Measurements from ENCODE around the gene SND1.

The SND1 gene

GRCh38 chr7:127651556-127652332 is at the start of gene SND1:
TSS of gene SND1 (plus strand) at chr7:127652194. CDS start at chr7:127652374, 180 bp downstream.
- in situ Hi-C loops (cut with HindIII; ENCODE audit: low sequenced_read_pairs) = no loop called here

GRCh38 chr7:127608446-127608845 is 43.5 kb upstream of the SND1 start:
- in situ Hi-C loops (cut with HindIII; ENCODE audit: low sequenced_read_pairs) = no loop called here

- in situ Hi-C loops (cut with HindIII; ENCODE audit: low sequenced_read_pairs) = no loop called here
Measured at GRCh38 chr7:127609297-127609696, 42.7 kb upstream of the SND1 start.

GRCh38 chr7:127612263-127612662 is 39.7 kb upstream of the SND1 start:
- in situ Hi-C loops (cut with HindIII; ENCODE audit: low sequenced_read_pairs) = no loop called here

- in situ Hi-C loops (cut with HindIII; ENCODE audit: low sequenced_read_pairs) = no loop called here
Measured at GRCh38 chr7:127616724-127617123, 35.3 kb upstream of the SND1 start.

- in situ Hi-C loops (cut with HindIII; ENCODE audit: low sequenced_read_pairs) = no loop called here
Measured at GRCh38 chr7:127618042-127618441, 34.0 kb upstream of the SND1 start, which contains the start of gene PAX4. TSS of gene PAX4 (minus strand) at chr7:127618142. CDS start at chr7:127615928, 2,214 bp downstream.

- in situ Hi-C loops (cut with HindIII; ENCODE audit: low sequenced_read_pairs) = no loop called here
Measured at GRCh38 chr7:127618775-127619174, 33.2 kb upstream of the SND1 start.

GRCh38 chr7:127619681-127620405 is 32.2 kb upstream of the SND1 start:
- in situ Hi-C loops (cut with HindIII; ENCODE audit: low sequenced_read_pairs) = no loop called here

- in situ Hi-C loops (cut with HindIII; ENCODE audit: low sequenced_read_pairs) = no loop called here
Measured at GRCh38 chr7:127620406-127621233, 31.4 kb upstream of the SND1 start.

- in situ Hi-C loops (cut with HindIII; ENCODE audit: low sequenced_read_pairs) = no loop called here
Measured at GRCh38 chr7:127625331-127625730, 26.7 kb upstream of the SND1 start.

GRCh38 chr7:127628445-127628844 is 23.5 kb upstream of the SND1 start:
- in situ Hi-C loops (cut with HindIII; ENCODE audit: low sequenced_read_pairs) = no loop called here

GRCh38 chr7:127629268-127629854 is 22.6 kb upstream of the SND1 start:
- in situ Hi-C loops (cut with HindIII; ENCODE audit: low sequenced_read_pairs) = no loop called here

GRCh38 chr7:127632276-127632910 is 19.6 kb upstream of the SND1 start:
- in situ Hi-C loops (cut with HindIII; ENCODE audit: low sequenced_read_pairs) = no loop called here

GRCh38 chr7:127635659-127636285 is 16.2 kb upstream of the SND1 start:
- in situ Hi-C loops (cut with HindIII; ENCODE audit: low sequenced_read_pairs) = no loop called here

- in situ Hi-C loops (cut with HindIII; ENCODE audit: low sequenced_read_pairs) = no loop called here
Measured at GRCh38 chr7:127638197-127638596, 13.8 kb upstream of the SND1 start.

- in situ Hi-C loops (cut with HindIII; ENCODE audit: low sequenced_read_pairs) = no loop called here
Measured at GRCh38 chr7:127644484-127644883, 7.5 kb upstream of the SND1 start.

- in situ Hi-C loops (cut with HindIII; ENCODE audit: low sequenced_read_pairs) = no loop called here
Measured at GRCh38 chr7:127647636-127648035, 4.4 kb upstream of the SND1 start.

GRCh38 chr7:127648986-127649385 is 3.0 kb upstream of the SND1 start:
- in situ Hi-C loops (cut with HindIII; ENCODE audit: low sequenced_read_pairs) = no loop called here

GRCh38 chr7:127650847-127651555 is 993 bp upstream of the SND1 start:
- in situ Hi-C loops (cut with HindIII; ENCODE audit: low sequenced_read_pairs) = no loop called here

Measured in endothelial cell of hepatic sinusoid (primary cell).